Stimulated activated CD4-positive, alpha-beta T cell treated with anti-CD3 and anti-CD28 coated beads, TNF-alpha, amount 100 ng/mL, for 48 hours (primary cell): ENCODE data around the gene RELT.
"Not testable (repeated sequence)": the region's sequence is repeated elsewhere in the genome, so short reads cannot be mapped to it uniquely, and the experiment has no call there.

Experiments used
- DNase-seq, 3 donors: peaks; one replicate each; pipeline ENCODE4 v3.0.0-alpha.2; 2020; ENCODE audit warnings: low read depth in 3 of 3

RELT gene

DNA sequence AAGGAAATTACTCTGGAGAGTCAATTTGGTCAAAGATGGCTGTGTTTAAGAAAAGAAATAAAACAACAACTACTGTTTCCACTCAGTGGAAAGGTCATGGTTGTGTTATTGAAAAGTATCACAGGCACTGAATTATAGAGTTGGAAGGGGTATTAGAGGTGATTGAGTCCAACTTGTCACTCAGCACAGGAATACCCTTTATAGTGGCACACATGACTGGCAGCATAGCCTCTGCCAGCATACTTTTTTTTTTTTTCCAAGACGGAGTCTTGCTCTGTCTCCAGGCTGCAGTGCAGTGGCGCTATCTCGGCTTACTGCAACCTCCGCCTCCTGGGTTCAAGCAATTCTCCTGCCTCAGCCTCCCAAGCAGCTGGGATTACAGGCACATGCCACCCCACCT, 60.7 kb downstream of the RELT start:
- not testable (repeated sequence) for DNase-seq

DNA sequence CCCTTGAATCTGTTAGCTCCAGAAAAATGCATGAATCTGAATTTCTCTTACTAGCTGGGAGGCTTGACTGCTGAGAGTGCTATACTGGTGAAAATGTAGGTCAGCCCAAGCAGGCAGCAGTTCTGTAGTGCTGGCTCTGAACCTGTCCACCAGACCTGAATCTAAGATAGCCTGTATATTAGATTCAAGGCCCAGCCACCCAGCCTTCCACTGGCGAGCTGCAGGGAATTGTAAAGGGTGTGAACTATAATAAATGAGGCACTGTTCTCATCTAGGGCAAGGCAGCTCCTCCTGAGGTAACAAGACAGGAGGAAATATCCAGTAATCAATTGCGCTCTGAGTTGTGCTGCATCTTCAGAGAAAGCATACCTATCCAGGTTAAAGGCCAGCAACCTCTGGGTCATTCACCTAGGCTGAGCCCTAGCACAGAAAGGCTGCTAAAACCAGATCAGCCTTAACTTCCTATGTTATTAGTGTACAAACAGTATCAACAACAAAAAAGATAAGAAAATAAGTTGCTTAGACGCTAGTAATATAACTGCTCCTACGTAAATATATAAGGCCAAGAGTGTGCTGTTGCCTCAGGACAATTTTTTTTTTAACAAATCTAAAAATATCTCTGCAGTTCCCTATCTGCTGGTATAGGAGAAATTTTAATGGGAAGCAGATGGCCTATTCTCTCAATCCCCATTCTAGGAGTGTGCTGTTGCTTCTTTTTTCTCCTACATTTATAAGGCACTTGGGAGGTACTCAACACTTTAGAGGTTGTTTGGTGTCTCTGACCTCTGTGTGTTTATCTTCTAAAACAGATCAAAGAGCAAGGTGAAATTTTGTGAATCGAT, 63.0 kb downstream of the RELT start:
- DNase-seq: no peak

DNA sequence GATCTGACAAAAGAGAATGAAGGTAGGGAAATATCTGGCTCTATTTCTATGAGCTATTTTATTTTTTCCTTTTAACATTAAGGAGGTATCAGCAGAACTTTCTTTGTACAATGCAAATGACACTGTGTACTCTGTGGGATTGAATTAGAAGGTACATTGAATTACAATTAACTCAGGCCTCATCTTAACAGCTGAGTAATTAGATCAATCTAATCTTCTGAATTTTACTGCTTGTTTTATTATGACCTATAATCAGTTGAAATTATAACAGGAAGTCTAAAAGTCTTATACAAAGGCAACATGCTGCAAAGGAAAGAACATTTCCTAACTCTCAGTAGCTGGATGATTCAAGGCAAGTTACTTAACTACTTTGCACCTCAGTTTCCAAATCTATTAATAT, 69.8 kb downstream of the RELT start:
- no peak for DNase-seq

DNA sequence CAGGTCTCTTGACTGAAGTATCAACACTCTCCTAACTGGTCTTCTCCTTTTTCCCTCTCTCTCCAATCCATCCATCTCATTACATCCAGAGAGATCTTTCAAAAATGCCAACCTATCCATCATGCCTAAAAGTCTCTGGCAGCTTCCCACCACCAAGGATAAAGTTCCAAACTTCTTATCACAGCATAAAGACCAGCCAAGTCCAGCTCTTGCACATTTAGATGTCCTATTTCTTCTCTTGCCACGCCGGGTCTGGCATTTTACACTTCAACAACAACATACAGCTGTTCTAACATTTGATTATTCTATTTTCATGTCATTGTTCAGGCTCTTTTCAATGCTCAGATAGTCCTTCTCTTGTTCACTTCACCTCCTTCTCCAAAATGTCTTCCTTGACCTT, 70.6 kb downstream of the RELT start:
- DNase-seq: no peak
